GM12891 (cell line): ENCODE data around the gene NEGR1.

Source experiments
- PAX5 ChIP-seq: IDR thresholded peaks from 2 replicates; pipeline ENCODE4 v1.6.1; 2011; ENCODE audit warnings: low read length, moderate library complexity, mild to moderate bottlenecking; ENCODE audit not compliant: insufficient read depth, severe bottlenecking
- POLR2A ChIP-seq: IDR thresholded peaks from 2 replicates; pipeline ENCODE4 v1.6.1; 2011; ENCODE audit warnings: low read depth, low read length, control low read depth
- POLR2AphosphoS5 ChIP-seq: IDR thresholded peaks from 2 replicates; pipeline ENCODE4 v1.6.1; 2011; ENCODE audit warnings: low read depth, low read length, control low read depth
- POU2F2 ChIP-seq: IDR thresholded peaks from 2 replicates; pipeline ENCODE4 v1.6.1; 2011; ENCODE audit warnings: low read depth, mild to moderate bottlenecking, control low read depth, low read length, moderate library complexity
- SPI1 ChIP-seq: IDR thresholded peaks from 2 replicates; pipeline ENCODE4 v1.6.1; 2011; ENCODE audit warnings: low read depth, low read length, control low read depth
- TAF1 ChIP-seq: IDR thresholded peaks from 2 replicates; pipeline ENCODE4 v1.6.1; 2011; ENCODE audit warnings: low read depth, low read length, control low read depth

DNA sequence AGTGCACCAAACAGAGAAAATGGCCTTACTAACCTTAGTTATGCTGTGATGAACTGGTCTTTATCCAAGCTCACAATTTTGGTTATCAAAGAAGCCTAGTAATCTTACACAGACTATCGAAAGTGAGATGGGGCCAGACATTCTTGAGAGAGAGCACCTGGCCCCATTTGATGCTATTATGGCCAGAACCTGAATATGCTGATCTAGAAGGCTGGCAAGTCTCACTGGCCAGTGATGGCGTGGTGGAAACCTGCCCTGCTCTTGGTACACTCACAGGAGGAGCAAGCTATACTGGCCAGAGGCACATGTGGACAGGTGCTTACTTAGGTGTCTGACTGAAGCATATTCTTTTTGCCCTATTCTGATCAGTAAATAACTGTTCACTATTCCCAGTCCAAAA, 843.7 kb downstream of the NEGR1 start:
- TF ChIP-seq POLR2A (no peak), POLR2AphosphoS5 (no peak), POU2F2 (no peak), TAF1 (no peak), PAX5 (no peak), SPI1 (no peak)
